Psoas muscle (tissue), 8 donors: Measurements from ENCODE around the gene ATG9A. TPM values are rescaled to one million over a fixed set of nuclear protein-coding genes. Genes with fewer than 3 reads are reported as not detected.
A peak's percentile ranks its signal among the peaks of the same experiment; 100 is the strongest.

ENCODE experiments used
- ATAC-seq, 4 donors: fragments of 200-7000 bp; cut with Tn5 transposase; one replicate each; pipeline ENCODE4 v1.9.1; 2020; ENCODE audit warnings: moderate library complexity in 3 of 4, mild to moderate bottlenecking in 2 of 4
- DNase-seq, 2 donors: peaks; one replicate each; pipeline ENCODE4 v3.0.0-alpha.2; 2020
- H3K27ac ChIP-seq: fragments of 200-600 bp; one replicate; pipeline ENCODE4 v1.8.0; 2022
- H3K27me3 ChIP-seq, 3 donors: fragments of 200-600 bp in 1 of 3; one replicate each; pipeline versions ENCODE4 v1.6.1 to v1.8.0; 2013 to 2022; ENCODE audit warnings: low read length in 2 of 3, mild to moderate bottlenecking in 2 of 3, moderate library complexity in 1 of 3; ENCODE audit not compliant: insufficient read depth in 3 of 3
- H3K36me3 ChIP-seq, 2 donors: fragments of 200-600 bp in 1 of 2; one replicate each; pipeline versions ENCODE4 v1.6.1 to v1.8.0; 2013 to 2022; ENCODE audit warnings: low read depth in 1 of 2, mild to moderate bottlenecking in 1 of 2, moderate library complexity in 1 of 2; ENCODE audit not compliant: insufficient read depth in 1 of 2
- H3K4me1 ChIP-seq: fragments of 200-600 bp; one replicate; pipeline ENCODE4 v1.8.0; 2022
- H3K4me3 ChIP-seq: fragments of 200-600 bp; one replicate; pipeline ENCODE4 v1.8.0; 2022; ENCODE audit warnings: mild to moderate bottlenecking
- H3K9me3 ChIP-seq: fragments of 200-600 bp; one replicate; pipeline ENCODE4 v1.8.0; 2022
- CTCF ChIP-seq: fragments of 200-600 bp; IDR thresholded peaks from one replicate; pipeline ENCODE4 v1.8.0; 2022; ENCODE audit warnings: antibody characterized with exemption
- WGBS, 3 donors: extraction: QIAGEN DNeasy Blood & Tissue Kit; methylation state at CpG; one replicate each; pipeline versions ENCODE4 v1.1.6 to v1.1.7; 2013; 5-methylcytosine and 5-hydroxymethylcytosine counted together
- intact Hi-C, 2 donors: fragments of 100-400 bp; cut with DNase I; formaldehyde crosslinking; loops; one replicate each; pipeline versions ENCODE4 v1.11.0 to v1.14.2; 2022
- polyA plus RNA-seq, 3 donors: library from polyadenylated mRNA; stranded (reverse); fragments of 200-250 nt; gene quantifications; one replicate each; pipeline ENCODE4 v1.2.3, GENCODE V29; 2013
- total RNA-seq, 4 donors: library from RNA; stranded (reverse); fragmentation: NEBNext Ultra II Directional in 2 of 4; extraction: Animal tissue kit (Norgen Biotek cat#: 25700) in 2 of 4; gene quantifications; one replicate each; pipeline versions ENCODE4 v1.2.1 to v1.2.4, GENCODE V29; 2021 to 2023
- donor health status: healthy with polysubstance abuse.
- donor health status: DM: no; HTN: no; CAD: no; lungs with moderate emphysema.
- donor health status: Bipolar disorder and iron deficiency.
- donor health status: healthy.
- donor health status: DM: yes; HTN: yes; CAD: no.
- donor health status: DM: no; HTN: no; CAD: no.
- donor health status: DM: no; HTN: no; CAD: no.
- donor health status: DM: yes; HTN: yes; CAD: no.

The ATG9A gene
- total and polyA plus RNA-seq, 7 donors = 41.6 to 180 (median 111) TPM

GRCh38 chr2:219216535-219216915 lies 12.9 kb downstream of the ATG9A start:
- 84 to 91% (median 86%) methylated on average over 6 of the region's 6 CpGs for WGBS, 3 donors
- no peak for TF ChIP-seq CTCF

GRCh38 chr2:219215871-219216534 lies 13.4 kb downstream of the ATG9A start:
- WGBS, 3 donors = 91 to 93% (median 92%) methylated on average over 27 of the region's 27 CpGs
- Histone ChIP-seq H3K27ac (peak overlapping the region; percentile 92), H3K27me3 (no peaks in the 10 kb centered on the region), H3K4me1 (peaks cover 24% of the 10 kb centered on the region), H3K9me3 (no peaks in the 10 kb centered on the region), H3K36me3 (peaks cover 2 to 75% of the 10 kb centered on the region in 2 donors), H3K4me3 (no peak overlapping the region)
- TF ChIP-seq CTCF = no peak
- intact Hi-C loops = loop anchor here in 1 of 2 donors (5.0 kb wide), 1 partner anchor 39 kb away; the partner anchor contains the start of genes CNPPD1 and RETREG2
- no peak for ATAC-seq
- DNase-seq = no peak

More at GRCh38 chr2:219216535-219216915, 12.9 kb downstream of the ATG9A start:
- ATAC-seq (no peak), DNase-seq (no peak)
- Histone ChIP-seq H3K4me1 (peaks cover 24% of the 10 kb centered on the region), H3K9me3 (no peaks in the 10 kb centered on the region), H3K27ac (peak overlapping the region; percentile 92), H3K27me3 (no peaks in the 10 kb centered on the region), H3K36me3 (peaks cover 6 to 75% of the 10 kb centered on the region in 2 donors), H3K4me3 (peak overlapping the region; percentile 69)
- intact Hi-C loops = loop anchor here in 1 of 2 donors (5.0 kb wide), 1 partner anchor 39 kb away; the partner anchor contains the start of genes CNPPD1 and RETREG2

GRCh38 chr2:219214786-219215185 lies 14.7 kb downstream of the ATG9A start:
- no peak overlapping the region for H3K27ac ChIP-seq
- H3K9me3 ChIP-seq = no peaks in the 10 kb centered on the region
- H3K4me1 ChIP-seq = peaks cover 22% of the 10 kb centered on the region
- WGBS, 3 donors = 81 to 91% (median 84%) methylated on average over 6 of the region's 6 CpGs
- H3K27me3 ChIP-seq = no peaks in the 10 kb centered on the region
- H3K36me3 ChIP-seq = peaks cover 0 to 75% of the 10 kb centered on the region in 2 donors
- TF ChIP-seq CTCF = no peak
- intact Hi-C loops = loop anchor here in 1 of 2 donors (5.0 kb wide), 1 partner anchor 37 kb away; the partner anchor contains the start of genes CNPPD1 and RETREG2
- ATAC-seq = no peak
- no peak overlapping the region for H3K4me3 ChIP-seq
- DNase-seq = no peak

- intact Hi-C loops = no loop called here
- H3K4me1 ChIP-seq = peaks cover 15% of the 10 kb centered on the region
- DNase-seq (no peak), ATAC-seq (no peak)
- no peak overlapping the region for H3K4me3 ChIP-seq
- 93 to 96% (median 94%) methylated on average over 15 of the region's 15 CpGs for WGBS, 3 donors
- no peak overlapping the region for H3K27ac ChIP-seq
- H3K9me3 ChIP-seq = no peaks in the 10 kb centered on the region
- peaks cover 3 to 77% of the 10 kb centered on the region in 2 donors for H3K36me3 ChIP-seq
- H3K27me3 ChIP-seq = no peaks in the 10 kb centered on the region
- no peak for TF ChIP-seq CTCF
These were observed 15.3 kb downstream of the ATG9A start for GRCh38 chr2:219214141-219214540.
